Body of pancreas (tissue), 4 donors: ENCODE results near the gene CENPO.

Experiments
- CTCF ChIP-seq, 7 experiments: fragments of 450-650 bp in 4 of 7; fragments of 200-600 bp in 3 of 7; sonication (generic) in 3 of 7; IDR thresholded peaks; one replicate each; pipeline ENCODE4 v1.5.1; 2016 to 2019; ENCODE audit warnings: antibody characterized with exemption in 7 of 7
- POLR2A ChIP-seq, 3 donors: fragments of 450-650 bp; IDR thresholded peaks; one replicate each; pipeline ENCODE4 v1.6.1; 2016; ENCODE audit warnings: antibody characterized with exemption in 3 of 3, mild to moderate bottlenecking in 2 of 3

DNA sequence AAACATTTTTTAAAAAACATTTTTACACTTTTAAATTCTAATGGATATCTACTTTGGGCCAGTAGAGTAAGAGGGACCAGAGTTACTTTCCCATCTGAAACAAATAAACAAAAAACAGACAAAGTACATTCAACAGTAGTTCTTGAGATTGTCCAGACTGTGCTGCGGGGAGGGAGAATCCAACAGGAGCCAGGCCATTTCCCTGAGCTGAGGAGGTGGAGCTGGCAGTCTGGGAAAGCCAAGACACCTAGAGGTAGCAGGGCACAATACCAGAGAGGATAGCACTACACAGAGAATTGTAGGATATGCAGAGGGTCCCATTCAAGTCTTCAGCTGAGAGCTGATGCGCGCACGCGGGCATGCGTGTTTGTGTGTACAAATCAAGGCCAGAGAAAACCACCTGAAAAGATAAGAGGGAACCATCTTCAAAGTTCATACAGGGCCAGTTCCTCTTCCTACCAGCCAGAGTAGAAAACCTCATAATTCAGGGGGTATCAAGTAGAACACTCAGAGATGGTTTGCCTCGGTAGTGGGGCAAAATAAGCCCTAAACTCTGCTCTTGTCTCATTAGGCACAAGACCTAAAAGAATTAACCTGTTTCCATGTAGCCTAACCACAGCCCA lies 44.0 kb upstream of the CENPO start:
- no peak for TF ChIP-seq CTCF (IDR thresholded peaks at IDR 0.05)
- no peak for TF ChIP-seq POLR2A (IDR thresholded peaks at IDR 0.05)
